NCI-H146 (cell line): ENCODE measurements around the gene KCNK13.
A peak's percentile ranks its signal among the peaks of the same experiment; 100 is the strongest.
"Not testable (repeated sequence)": the region's sequence is repeated elsewhere in the genome, so short reads cannot be mapped to it uniquely, and the experiment has no call there.

ENCODE experiments used
- DNase-seq: peaks from one replicate; lab custom pipeline; 2025; lab: John Stamatoyannopoulos, UW

KCNK13 gene

GRCh38 chr14:90060965-90061684 lies 669 bp upstream of the KCNK13 start:
- DNase-seq = peak; percentile 69

- DNase-seq = peak; percentile 93
These were observed 467 bp downstream of the KCNK13 start for GRCh38 chr14:90062127-90062794.

- DNase-seq = no peak
These were observed 1.2 kb downstream of the KCNK13 start for GRCh38 chr14:90062822-90063539.

GRCh38 chr14:90072350-90072749 lies 10.6 kb downstream of the KCNK13 start:
- no peak for DNase-seq

- no peak for DNase-seq
These were observed 17.8 kb downstream of the KCNK13 start for GRCh38 chr14:90079576-90079975.

- no peak for DNase-seq
These were observed 25.6 kb downstream of the KCNK13 start for GRCh38 chr14:90087433-90087832.

GRCh38 chr14:90088176-90088575 lies 26.4 kb downstream of the KCNK13 start:
- no peak for DNase-seq

- DNase-seq = not testable (repeated sequence)
These were observed 27.7 kb downstream of the KCNK13 start for GRCh38 chr14:90089486-90089885.

GRCh38 chr14:90091393-90091792 lies 29.6 kb downstream of the KCNK13 start:
- no peak for DNase-seq

GRCh38 chr14:90093942-90094595 lies 32.3 kb downstream of the KCNK13 start:
- DNase-seq = peak; percentile 70

GRCh38 chr14:90095096-90095495 lies 33.3 kb downstream of the KCNK13 start:
- no peak for DNase-seq

GRCh38 chr14:90096566-90096965 lies 34.8 kb downstream of the KCNK13 start:
- no peak for DNase-seq

GRCh38 chr14:90103808-90104207 lies 42.0 kb downstream of the KCNK13 start:
- DNase-seq = no peak

- DNase-seq = no peak
These were observed 44.0 kb downstream of the KCNK13 start for GRCh38 chr14:90105756-90106155.

GRCh38 chr14:90107789-90108188 lies 46.0 kb downstream of the KCNK13 start:
- DNase-seq = no peak

GRCh38 chr14:90109858-90110257 lies 48.1 kb downstream of the KCNK13 start:
- DNase-seq = peak; percentile 50

GRCh38 chr14:90111895-90112534 lies 50.2 kb downstream of the KCNK13 start:
- DNase-seq = no peak

- DNase-seq = peak; percentile 57
These were observed 52.8 kb downstream of the KCNK13 start for GRCh38 chr14:90114554-90114953.

- no peak for DNase-seq
These were observed 54.0 kb downstream of the KCNK13 start for GRCh38 chr14:90115780-90116179.

GRCh38 chr14:90116444-90116843 lies 54.6 kb downstream of the KCNK13 start:
- no peak for DNase-seq

GRCh38 chr14:90118027-90118426 lies 56.2 kb downstream of the KCNK13 start:
- DNase-seq = no peak

GRCh38 chr14:90126260-90126659 lies 64.5 kb downstream of the KCNK13 start:
- no peak for DNase-seq
